H9 (cell line): ENCODE measurements around the gene MEGF9. TPM values are rescaled to one million over a fixed set of nuclear protein-coding genes. Genes with fewer than 3 reads are reported as not detected.

ENCODE experiments used
- DNase-seq: peaks from one replicate; pipeline ENCODE4 v3.0.0-alpha.2; 2017
- H2AFZ ChIP-seq: one replicate; pipeline ENCODE4 v1.6.1; 2013; ENCODE audit warnings: mild to moderate bottlenecking, low read length, control low read depth, moderate library complexity
- H2AK5ac ChIP-seq: 2 replicates; pipeline ENCODE4 v1.6.1; 2013; ENCODE audit warnings: low read length, control low read depth, mixed read lengths; ENCODE audit not compliant: insufficient read length
- H2BK120ac ChIP-seq: one replicate; pipeline ENCODE4 v1.6.1; 2013; ENCODE audit warnings: low read depth, mild to moderate bottlenecking, low read length, control low read depth, inconsistent platforms; ENCODE audit not compliant: poor library complexity, severe bottlenecking
- H2BK12ac ChIP-seq: 2 replicates; pipeline ENCODE4 v1.6.1; 2013; ENCODE audit warnings: low read length, control low read depth, mixed read lengths, low read depth; ENCODE audit not compliant: insufficient read length
- H2BK15ac ChIP-seq: 2 replicates; pipeline ENCODE4 v1.6.1; 2013; ENCODE audit warnings: low read depth, low read length, control low read depth
- H2BK20ac ChIP-seq: one replicate; pipeline ENCODE4 v1.6.1; 2013; ENCODE audit warnings: low read depth, mild to moderate bottlenecking, low read length, control low read depth, inconsistent platforms; ENCODE audit not compliant: poor library complexity, severe bottlenecking
- H2BK5ac ChIP-seq: 2 replicates; pipeline ENCODE4 v1.6.1; 2013; ENCODE audit warnings: low read length, control low read depth, mixed read lengths; ENCODE audit not compliant: insufficient read length
- H3K14ac ChIP-seq: 2 replicates; pipeline ENCODE4 v1.6.1; 2013; ENCODE audit warnings: low read length, control low read depth; ENCODE audit not compliant: insufficient read depth
- H3K18ac ChIP-seq: 2 replicates; pipeline ENCODE4 v1.6.1; 2013; ENCODE audit warnings: low read depth, mild to moderate bottlenecking, mixed read lengths, low read length, control low read depth; ENCODE audit not compliant: insufficient read length
- H3K23ac ChIP-seq: 2 replicates; pipeline ENCODE4 v1.6.1; 2013; ENCODE audit warnings: low read length, control low read depth, mixed read lengths, low read depth; ENCODE audit not compliant: insufficient read length
- H3K23me2 ChIP-seq: 2 replicates; pipeline ENCODE4 v1.6.1; 2013; ENCODE audit warnings: low read depth, mild to moderate bottlenecking, mixed read lengths, low read length, control low read depth; ENCODE audit not compliant: insufficient read length, poor library complexity, severe bottlenecking
- H3K27ac ChIP-seq: 2 replicates; pipeline ENCODE4 v1.5.1; 2013; ENCODE audit warnings: low read length, control low read depth, mixed read lengths, low read depth; ENCODE audit not compliant: insufficient read length
- H3K27me3 ChIP-seq: 2 replicates; pipeline ENCODE4 v1.6.1; 2013; ENCODE audit warnings: low read length, control low read depth, inconsistent platforms; ENCODE audit not compliant: insufficient read depth
- H3K4ac ChIP-seq: 2 replicates; pipeline ENCODE4 v1.6.1; 2013; ENCODE audit warnings: low read depth, mild to moderate bottlenecking, control low read depth, inconsistent platforms, low read length, moderate library complexity
- H3K4me1 ChIP-seq: 2 replicates; pipeline ENCODE4 v1.6.1; 2013; ENCODE audit warnings: low read length, control low read depth, inconsistent platforms; ENCODE audit not compliant: insufficient read depth
- H3K4me2 ChIP-seq: 2 replicates; pipeline ENCODE4 v1.6.1; 2013; ENCODE audit warnings: low read length, control low read depth, mixed read lengths; ENCODE audit not compliant: insufficient read length, insufficient read depth
- H3K56ac ChIP-seq: 2 replicates; pipeline ENCODE4 v1.6.1; 2013; ENCODE audit warnings: low read depth, mild to moderate bottlenecking, mixed read lengths, low read length, control low read depth; ENCODE audit not compliant: insufficient read length
- H3K79me1 ChIP-seq: 2 replicates; pipeline ENCODE4 v1.6.1; 2013; ENCODE audit warnings: low read depth, mild to moderate bottlenecking, moderate library complexity, low read length, control low read depth, inconsistent platforms; ENCODE audit not compliant: insufficient read depth, poor library complexity, severe bottlenecking
- H3K79me2 ChIP-seq: 2 replicates; pipeline ENCODE4 v1.6.1; 2013; ENCODE audit warnings: low read length, control low read depth, inconsistent platforms; ENCODE audit not compliant: insufficient read depth
- H3K9ac ChIP-seq: 2 replicates; pipeline ENCODE4 v1.6.1; 2013; ENCODE audit warnings: low read length, control low read depth, mixed read lengths; ENCODE audit not compliant: insufficient read length; ENCODE audit errors: extremely low read depth
- H3K9me3 ChIP-seq: one replicate; pipeline ENCODE4 v1.6.1; 2013; ENCODE audit warnings: low read depth, low read length, inconsistent platforms; ENCODE audit not compliant: control insufficient read depth
- H3T11ph ChIP-seq: one replicate; pipeline ENCODE4 v1.6.1; 2013; ENCODE audit warnings: mild to moderate bottlenecking, low read length, control low read depth, inconsistent platforms
- H4K20me1 ChIP-seq: one replicate; pipeline ENCODE4 v1.6.1; 2013; ENCODE audit not compliant: control insufficient read depth, insufficient read length, insufficient read depth
- H4K5ac ChIP-seq: 2 replicates; pipeline ENCODE4 v1.6.1; 2013; ENCODE audit warnings: low read depth, mild to moderate bottlenecking, mixed read lengths, low read length, control low read depth; ENCODE audit not compliant: insufficient read length
- H4K8ac ChIP-seq: replicated peaks from 2 replicates; pipeline ENCODE4 v1.6.1; 2013; ENCODE audit warnings: low read length, control low read depth, mixed read lengths, low read depth; ENCODE audit not compliant: insufficient read length
- H4K91ac ChIP-seq: 2 replicates; pipeline ENCODE4 v1.6.1; 2013; ENCODE audit warnings: low read depth, mild to moderate bottlenecking, moderate library complexity, mixed read lengths, low read length, control low read depth; ENCODE audit not compliant: insufficient read length
- H3K27ac Mint-ChIP-seq, 3 experiments: 2 replicates in 2 of 3; 3 replicates in 1 of 3; pipeline ENCODE4 v1.8.0; 2020 to 2021; ENCODE audit warnings: mixed read lengths in 3 of 3, mild to moderate bottlenecking in 1 of 3, moderate library complexity in 1 of 3
- H3K27me3 Mint-ChIP-seq: 2 replicates; pipeline ENCODE4 v1.8.0; 2021; ENCODE audit warnings: low read depth, mild to moderate bottlenecking, moderate library complexity, mixed read lengths
- H3K36me3 Mint-ChIP-seq, 3 experiments: 2 replicates in 2 of 3; 3 replicates in 1 of 3; pipeline ENCODE4 v1.8.0; 2020 to 2021; ENCODE audit warnings: low read depth in 3 of 3, mixed read lengths in 3 of 3; ENCODE audit not compliant: insufficient read depth in 1 of 3
- H3K4me1 Mint-ChIP-seq, 2 experiments: 2 replicates each; pipeline ENCODE4 v1.8.0; 2020; ENCODE audit warnings: mixed read lengths in 2 of 2
- H3K4me3 Mint-ChIP-seq, 2 experiments: 2 replicates in 1 of 2; 3 replicates in 1 of 2; pipeline ENCODE4 v1.8.0; 2020 to 2021; ENCODE audit warnings: mild to moderate bottlenecking in 2 of 2, mixed read lengths in 2 of 2, moderate library complexity in 1 of 2
- H3K9me3 Mint-ChIP-seq, 2 experiments: 2 replicates in 1 of 2; 3 replicates in 1 of 2; pipeline ENCODE4 v1.8.0; 2020; ENCODE audit warnings: mild to moderate bottlenecking in 2 of 2, mixed read lengths in 2 of 2, moderate library complexity in 1 of 2
- CTCF ChIP-seq: fragments of 200-600 bp; sonication (generic); conservative IDR thresholded peaks from 3 replicates; pipeline ENCODE4 v1.8.0; 2021; ENCODE audit warnings: antibody characterized with exemption, mild to moderate bottlenecking
- WGBS: extraction: QIAGEN DNeasy Blood & Tissue Kit; methylation state at CpG from one replicate; pipeline ENCODE4 v1.1.7; 2013; ENCODE audit warnings: missing lambda C conversion rate, low lambda C conversion rate, mixed read lengths; ENCODE audit not compliant: insufficient read length; ENCODE audit errors: extremely low coverage; 5-methylcytosine and 5-hydroxymethylcytosine counted together
- total RNA-seq: library from RNA; stranded (reverse); gene quantifications from 2 replicates; pipeline ENCODE4 v1.2.1, GENCODE V29; 2021

Gene MEGF9
- total RNA-seq, 1 experiment from 2014 or later: 0.94 TPM

- no peak overlapping the region for H3K4ac ChIP-seq
- H2BK5ac ChIP-seq: no peak overlapping the region
- no peaks in the 10 kb centered on the region for H4K20me1 ChIP-seq
- H4K91ac ChIP-seq: no peak overlapping the region
- H3K56ac ChIP-seq: no peak overlapping the region
- no peak overlapping the region for H3K18ac ChIP-seq
- H3K9me3 Mint-ChIP-seq: no peaks in the 10 kb centered on the region; a peak in 1 of 5 replicates
- no peaks in the 10 kb centered on the region for H3K23me2 ChIP-seq
- no peaks in the 10 kb centered on the region for H3K36me3 Mint-ChIP-seq
- no peak overlapping the region for H2BK20ac ChIP-seq
- no peak for TF ChIP-seq CTCF
- no peak overlapping the region for H2AFZ ChIP-seq
- H3K9me3 ChIP-seq: no peaks in the 10 kb centered on the region
- H3T11ph ChIP-seq: no peak overlapping the region
- H3K27ac Mint-ChIP-seq: no peak overlapping the region
- H3K79me1 ChIP-seq: no peaks in the 10 kb centered on the region
- no peak overlapping the region for H4K5ac ChIP-seq
- no peak overlapping the region for H2BK15ac ChIP-seq
- H3K14ac ChIP-seq: no peak overlapping the region
- no peak overlapping the region for H3K27ac ChIP-seq
- no CpG with 5 or more reads among the region's 1 CpG for WGBS
- H3K79me2 ChIP-seq: no peaks in the 10 kb centered on the region
- H3K4me1 Mint-ChIP-seq: peaks cover 0 to under 1% of the 10 kb centered on the region in 2 experiments; a peak in 1 of 4 replicates
- no peak overlapping the region for H4K8ac ChIP-seq
- no peak overlapping the region for H2AK5ac ChIP-seq
- no peak overlapping the region for H3K23ac ChIP-seq
- H3K4me3 Mint-ChIP-seq: no peak overlapping the region
- no peak overlapping the region for H2BK120ac ChIP-seq
- H3K9ac ChIP-seq: no peak overlapping the region
- no peaks in the 10 kb centered on the region for H3K27me3 ChIP-seq
- peaks cover 13% of the 10 kb centered on the region for H3K27me3 Mint-ChIP-seq
- no peak overlapping the region for H3K4me2 ChIP-seq
- DNase-seq: no peak
- no peak overlapping the region for H2BK12ac ChIP-seq
- no peaks in the 10 kb centered on the region for H3K4me1 ChIP-seq
These were observed 10.6 kb upstream of the MEGF9 start for GRCh38 chr9:120724757-120725400.
